ENCODE data around the gene NRG4.

DNA sequence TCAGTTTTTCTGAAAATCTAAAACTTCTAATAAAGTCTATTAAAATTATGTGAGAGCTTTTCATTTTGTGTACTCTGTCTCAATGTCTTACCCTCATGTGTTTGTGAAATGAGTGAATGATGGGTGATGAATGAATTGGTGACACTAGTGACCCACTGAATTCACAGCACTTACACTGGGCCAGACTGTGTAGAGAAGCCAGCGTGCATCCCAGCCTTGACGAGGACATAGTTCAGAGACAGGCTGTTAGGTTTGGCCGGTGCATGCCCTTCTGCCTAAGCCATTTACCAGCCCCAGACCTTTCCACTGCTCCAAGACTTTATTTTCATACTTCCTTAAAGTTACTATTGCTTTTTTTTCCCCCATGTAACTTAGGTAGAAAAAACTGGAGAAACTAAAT is 69.8 kb downstream of the NRG4 start:
- TF ChIP-seq, protein P1, sequence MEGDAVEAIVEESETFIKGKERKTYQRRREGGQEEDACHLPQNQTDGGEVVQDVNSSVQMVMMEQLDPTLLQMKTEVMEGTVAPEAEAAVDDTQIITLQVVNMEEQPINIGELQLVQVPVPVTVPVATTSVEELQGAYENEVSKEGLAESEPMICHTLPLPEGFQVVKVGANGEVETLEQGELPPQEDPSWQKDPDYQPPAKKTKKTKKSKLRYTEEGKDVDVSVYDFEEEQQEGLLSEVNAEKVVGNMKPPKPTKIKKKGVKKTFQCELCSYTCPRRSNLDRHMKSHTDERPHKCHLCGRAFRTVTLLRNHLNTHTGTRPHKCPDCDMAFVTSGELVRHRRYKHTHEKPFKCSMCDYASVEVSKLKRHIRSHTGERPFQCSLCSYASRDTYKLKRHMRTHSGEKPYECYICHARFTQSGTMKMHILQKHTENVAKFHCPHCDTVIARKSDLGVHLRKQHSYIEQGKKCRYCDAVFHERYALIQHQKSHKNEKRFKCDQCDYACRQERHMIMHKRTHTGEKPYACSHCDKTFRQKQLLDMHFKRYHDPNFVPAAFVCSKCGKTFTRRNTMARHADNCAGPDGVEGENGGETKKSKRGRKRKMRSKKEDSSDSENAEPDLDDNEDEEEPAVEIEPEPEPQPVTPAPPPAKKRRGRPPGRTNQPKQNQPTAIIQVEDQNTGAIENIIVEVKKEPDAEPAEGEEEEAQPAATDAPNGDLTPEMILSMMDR (IDR thresholded peaks at IDR 0.05): no peak
- TF ChIP-seq POLR2AphosphoS5 (IDR thresholded peaks at IDR 0.05): no peak
- TF ChIP-seq POLR2A (IDR thresholded peaks at IDR 0.05): no peak
- no peak for TF ChIP-seq EP300 (IDR thresholded peaks at IDR 0.05; ENCODE audit: low read depth)

All from transverse colon (tissue), 4 donors.